ENCODE measurements around the gene EVC. TPM values are rescaled to one million over a fixed set of nuclear protein-coding genes. Genes with fewer than 3 reads are reported as not detected.

EVC gene
- total RNA-seq, 1 experiment from 2014 or later, result not detected

GRCh38 chr4:5755161-5755560, 44.2 kb downstream of the EVC start:
- TF ChIP-seq, protein P1, sequence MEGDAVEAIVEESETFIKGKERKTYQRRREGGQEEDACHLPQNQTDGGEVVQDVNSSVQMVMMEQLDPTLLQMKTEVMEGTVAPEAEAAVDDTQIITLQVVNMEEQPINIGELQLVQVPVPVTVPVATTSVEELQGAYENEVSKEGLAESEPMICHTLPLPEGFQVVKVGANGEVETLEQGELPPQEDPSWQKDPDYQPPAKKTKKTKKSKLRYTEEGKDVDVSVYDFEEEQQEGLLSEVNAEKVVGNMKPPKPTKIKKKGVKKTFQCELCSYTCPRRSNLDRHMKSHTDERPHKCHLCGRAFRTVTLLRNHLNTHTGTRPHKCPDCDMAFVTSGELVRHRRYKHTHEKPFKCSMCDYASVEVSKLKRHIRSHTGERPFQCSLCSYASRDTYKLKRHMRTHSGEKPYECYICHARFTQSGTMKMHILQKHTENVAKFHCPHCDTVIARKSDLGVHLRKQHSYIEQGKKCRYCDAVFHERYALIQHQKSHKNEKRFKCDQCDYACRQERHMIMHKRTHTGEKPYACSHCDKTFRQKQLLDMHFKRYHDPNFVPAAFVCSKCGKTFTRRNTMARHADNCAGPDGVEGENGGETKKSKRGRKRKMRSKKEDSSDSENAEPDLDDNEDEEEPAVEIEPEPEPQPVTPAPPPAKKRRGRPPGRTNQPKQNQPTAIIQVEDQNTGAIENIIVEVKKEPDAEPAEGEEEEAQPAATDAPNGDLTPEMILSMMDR (IDR thresholded peaks at IDR 0.05; ENCODE audit: unreplicated experiment), result no peak

DNA sequence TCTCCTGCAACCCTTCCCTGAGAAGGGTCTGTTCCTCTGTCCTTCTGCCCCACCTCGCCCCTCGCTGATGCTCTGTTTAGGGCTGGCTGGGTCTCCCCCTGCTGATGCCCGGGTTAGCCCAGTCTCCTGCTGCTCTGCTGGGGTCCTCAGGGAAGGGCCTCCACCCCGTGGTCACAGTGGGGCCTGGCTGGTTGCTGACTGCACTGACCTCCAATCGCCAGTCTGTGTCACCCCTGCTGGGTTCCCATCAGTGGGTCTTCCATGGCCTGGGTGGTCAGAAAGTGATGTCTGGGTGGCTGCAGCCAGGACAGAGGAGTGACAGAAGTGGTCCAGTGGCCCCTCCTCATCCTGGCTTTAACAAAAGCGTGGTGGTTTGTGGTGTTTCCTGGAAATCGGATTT, 44.7 kb downstream of the EVC start:
- intact Hi-C loops (cut with micrococcal nuclease; ENCODE audit: unreplicated experiment), result no loop called here
- CTCF ChIA-PET, result no interaction called here
- no peak overlapping the region for H3K27ac Mint-ChIP-seq (ENCODE audit: unreplicated experiment)
- no peaks in the 10 kb centered on the region for H3K27me3 Mint-ChIP-seq (ENCODE audit: unreplicated experiment)
- TF ChIP-seq, protein P1 (IDR thresholded peaks at IDR 0.05; ENCODE audit: unreplicated experiment), result no peak
- H3K36me3 Mint-ChIP-seq (ENCODE audit: insufficient read depth, unreplicated experiment), result no peaks in the 10 kb centered on the region
- peaks cover 5% of the 10 kb centered on the region for H3K9me3 Mint-ChIP-seq (ENCODE audit: low read depth, unreplicated experiment)
- BruUV-seq (replicated peaks), result no TSS peak
- no peak overlapping the region for H3K4me3 Mint-ChIP-seq (ENCODE audit: low read depth, unreplicated experiment)
- no peak for DNase-seq
- H3K4me1 Mint-ChIP-seq (ENCODE audit: low read depth, unreplicated experiment), result no peaks in the 10 kb centered on the region

More at GRCh38 chr4:5755161-5755560, 44.2 kb downstream of the EVC start:
- H3K4me1 Mint-ChIP-seq (ENCODE audit: low read depth, unreplicated experiment), result no peaks in the 10 kb centered on the region
- intact Hi-C loops (cut with micrococcal nuclease; ENCODE audit: unreplicated experiment), result no loop called here
- peaks cover 5% of the 10 kb centered on the region for H3K9me3 Mint-ChIP-seq (ENCODE audit: low read depth, unreplicated experiment)
- BruUV-seq (replicated peaks), result no TSS peak
- no peak for DNase-seq
- H3K27me3 Mint-ChIP-seq (ENCODE audit: unreplicated experiment), result no peaks in the 10 kb centered on the region
- no peak overlapping the region for H3K4me3 Mint-ChIP-seq (ENCODE audit: low read depth, unreplicated experiment)
- CTCF ChIA-PET, result no interaction called here
- H3K36me3 Mint-ChIP-seq (ENCODE audit: insufficient read depth, unreplicated experiment), result no peaks in the 10 kb centered on the region
- H3K27ac Mint-ChIP-seq (ENCODE audit: unreplicated experiment), result no peak overlapping the region

GRCh38 chr4:5756271-5756670, 45.3 kb downstream of the EVC start:
- Mint-ChIP-seq H3K4me1 (ENCODE audit: low read depth, unreplicated experiment) (no peaks in the 10 kb centered on the region), H3K36me3 (ENCODE audit: insufficient read depth, unreplicated experiment) (no peaks in the 10 kb centered on the region), H3K27me3 (ENCODE audit: unreplicated experiment) (no peaks in the 10 kb centered on the region), H3K9me3 (ENCODE audit: low read depth, unreplicated experiment) (peaks cover 5% of the 10 kb centered on the region), H3K27ac (ENCODE audit: unreplicated experiment) (no peak overlapping the region), H3K4me3 (ENCODE audit: low read depth, unreplicated experiment) (no peak overlapping the region)
- TF ChIP-seq, protein P1 (IDR thresholded peaks at IDR 0.05; ENCODE audit: unreplicated experiment), result no peak
- DNase-seq, result no peak
- no TSS peak for BruUV-seq (replicated peaks)
- intact Hi-C loops (cut with micrococcal nuclease; ENCODE audit: unreplicated experiment), result no loop called here
- CTCF ChIA-PET, result no interaction called here

GRCh38 chr4:5757091-5757490, 46.1 kb downstream of the EVC start:
- Mint-ChIP-seq H3K27ac (ENCODE audit: unreplicated experiment) (no peak overlapping the region), H3K36me3 (ENCODE audit: insufficient read depth, unreplicated experiment) (no peaks in the 10 kb centered on the region), H3K9me3 (ENCODE audit: low read depth, unreplicated experiment) (peaks cover 5% of the 10 kb centered on the region), H3K27me3 (ENCODE audit: unreplicated experiment) (no peaks in the 10 kb centered on the region), H3K4me1 (ENCODE audit: low read depth, unreplicated experiment) (no peaks in the 10 kb centered on the region), H3K4me3 (ENCODE audit: low read depth, unreplicated experiment) (no peak overlapping the region)
- no peak for DNase-seq
- no TSS peak for BruUV-seq (replicated peaks)
- TF ChIP-seq, protein P1 (IDR thresholded peaks at IDR 0.05; ENCODE audit: unreplicated experiment), result no peak
- intact Hi-C loops (cut with micrococcal nuclease; ENCODE audit: unreplicated experiment), result no loop called here
- CTCF ChIA-PET, result no interaction called here

Measured in Calu3 (cell line).